HCT116 (cell line): ENCODE results near the gene ACYP2. TPM values are rescaled to one million over a fixed set of nuclear protein-coding genes. Genes with fewer than 3 reads are reported as not detected.

ENCODE experiments used
- ATAC-seq: fragments of 200-7000 bp; cut with Tn5 transposase; 2 replicates; pipeline ENCODE4 v1.9.1; 2020; ENCODE audit warnings: mild to moderate bottlenecking, moderate library complexity
- BruUV-seq: library from RNA; stranded (reverse); fragments of 400-500 nt; replicated peaks from 2 replicates; lab custom pipeline; 2021; lab: Mats Ljungman, UMichigan
- CTCF ChIA-PET: fragments of 300-600 bp; sonication (Branson Sonifier 250); formaldehyde crosslinking; loops from one replicate; lab custom pipeline; 2021; ENCODE audit warnings: antibody characterized with exemption; lab: Charles Lee
- POLR2A ChIA-PET: fragments of 300-600, 350-600 bp; sonication (Branson Sonifier 250); formaldehyde crosslinking; loops from one replicate; lab custom pipeline; 2021; ENCODE audit warnings: antibody characterized with exemption; lab: Charles Lee
- RAD21 ChIA-PET, 2 experiments: fragments of 300-600 bp; sonication (Branson Sonifier 250); formaldehyde crosslinking; loops; one replicate each; lab custom pipeline; 2023; ENCODE audit warnings: low total read pairs in 2 of 2; ENCODE audit not compliant: uncharacterized antibody in 2 of 2, unreplicated experiment in 2 of 2, low non-redundant PET in 1 of 2; lab: Charles Lee
- DNase-seq: peaks from one replicate; pipeline ENCODE4 v3.0.0-alpha.2; 2010; ENCODE audit warnings: low read depth, low spot score
- H2AFZ ChIP-seq: fragments of 200-600 bp; shearing (Covaris generic), sonication (generic); 2 replicates; pipeline ENCODE4 v1.6.1; 2017; ENCODE audit warnings: low read depth, mixed run types, mixed read lengths, antibody characterized with exemption, low read length; ENCODE audit not compliant: poor library complexity, severe bottlenecking
- H3K27ac ChIP-seq: 2 replicates; pipeline ENCODE4 v1.5.1; 2012; ENCODE audit warnings: low read depth, low read length
- H3K27me3 ChIP-seq: fragments of 200-600 bp; sonication (generic); 2 replicates; pipeline ENCODE4 v1.6.1; 2016; ENCODE audit warnings: mixed run types, low read length, mixed read lengths; ENCODE audit not compliant: insufficient read depth
- H3K36me3 ChIP-seq, 2 experiments: fragments of 200-500 bp in 1 of 2; fragments of 200-600 bp in 1 of 2; sonication (Bioruptor generic) in 1 of 2; sonication (generic) in 1 of 2; 2 replicates each; pipeline versions ENCODE4 v1.5.1 to v1.6.1; 2014 to 2016; ENCODE audit warnings: low read length in 2 of 2, inconsistent platforms in 1 of 2, mixed read lengths in 1 of 2, mixed run types in 1 of 2; ENCODE audit not compliant: insufficient read depth in 2 of 2, control insufficient read depth in 1 of 2
- H3K4me1 ChIP-seq, 2 experiments: fragments of 200-600 bp in 1 of 2; sonication (generic) in 1 of 2; 2 replicates each; pipeline versions ENCODE4 v1.5.1 to v1.6.1; 2012 to 2017; ENCODE audit warnings: low read length in 2 of 2, inconsistent platforms in 1 of 2, mild to moderate bottlenecking in 1 of 2, mixed read lengths in 1 of 2, mixed run types in 1 of 2, moderate library complexity in 1 of 2; ENCODE audit not compliant: insufficient read depth in 2 of 2, control insufficient read depth in 1 of 2
- H3K4me2 ChIP-seq: fragments of 200-600 bp; sonication (generic); 2 replicates; pipeline ENCODE4 v1.6.1; 2017; ENCODE audit warnings: mixed run types, low read length, mixed read lengths
- H3K4me3 ChIP-seq, 2 experiments: fragments of 200-600 bp in 1 of 2; sonication (generic) in 1 of 2; replicated peaks in 1 of 2; 2 replicates each; pipeline ENCODE4 v1.5.1; 2011 to 2016; ENCODE audit warnings: low read length in 2 of 2, control low read depth in 1 of 2, low read depth in 1 of 2, mild to moderate bottlenecking in 1 of 2, mixed read lengths in 1 of 2, mixed run types in 1 of 2
- H3K79me2 ChIP-seq: fragments of 200-600 bp; sonication (generic); 2 replicates; pipeline ENCODE4 v1.6.1; 2017; ENCODE audit warnings: mild to moderate bottlenecking, mixed run types, low read length, moderate library complexity, mixed read lengths; ENCODE audit not compliant: insufficient read depth
- H3K9ac ChIP-seq: fragments of 200-600 bp; sonication (generic); 2 replicates; pipeline ENCODE4 v1.6.1; 2016; ENCODE audit warnings: low read length, mixed read lengths
- H3K9me2 ChIP-seq: fragments of 200-600 bp; sonication (generic), shearing (Covaris generic); 2 replicates; pipeline ENCODE4 v1.6.1; 2017; ENCODE audit warnings: mixed run types, mild to moderate bottlenecking, moderate library complexity; ENCODE audit not compliant: insufficient read depth
- H3K9me3 ChIP-seq, 2 experiments: fragments of 200-500 bp in 1 of 2; fragments of 200-600 bp in 1 of 2; sonication (Bioruptor generic) in 1 of 2; sonication (generic) in 1 of 2; 2 replicates each; pipeline ENCODE4 v1.6.1; 2014 to 2017; ENCODE audit warnings: low read length in 2 of 2, mixed read lengths in 2 of 2, inconsistent platforms in 1 of 2, low read depth in 1 of 2, mild to moderate bottlenecking in 1 of 2, mixed run types in 1 of 2, moderate library complexity in 1 of 2; ENCODE audit not compliant: control insufficient read depth in 1 of 2, insufficient read depth in 1 of 2
- H4K20me1 ChIP-seq: fragments of 200-600 bp; sonication (generic), shearing (Covaris generic); 2 replicates; pipeline ENCODE4 v1.6.1; 2017; ENCODE audit warnings: mixed run types, mild to moderate bottlenecking, moderate library complexity; ENCODE audit not compliant: insufficient read depth
- CBX3 ChIP-seq: IDR thresholded peaks from 2 replicates; pipeline ENCODE4 v1.6.1; 2012; ENCODE audit warnings: low read depth
- CEBPB ChIP-seq: IDR thresholded peaks from 2 replicates; pipeline ENCODE4 v1.6.1; 2012; ENCODE audit warnings: low read depth
- EGR1 ChIP-seq: IDR thresholded peaks from 2 replicates; pipeline ENCODE4 v1.6.1; 2012; ENCODE audit warnings: low read depth
- ELF1 ChIP-seq: IDR thresholded peaks from 2 replicates; pipeline ENCODE4 v1.6.1; 2012; ENCODE audit warnings: low read depth, borderline replicate concordance
- EZH2phosphoT487 ChIP-seq: fragments of 200-600 bp; IDR thresholded peaks from 2 replicates; pipeline ENCODE4 v1.6.1; 2018; ENCODE audit warnings: antibody characterized with exemption, borderline replicate concordance
- JUND ChIP-seq: IDR thresholded peaks from 2 replicates; pipeline ENCODE4 v1.6.1; 2012
- POLR2A ChIP-seq: IDR thresholded peaks from 2 replicates; pipeline ENCODE4 v1.7.0; 2011; ENCODE audit warnings: borderline replicate concordance; ENCODE audit not compliant: insufficient read depth, insufficient read length; ENCODE audit errors: extremely low read depth
- POLR2AphosphoS5 ChIP-seq: IDR thresholded peaks from 2 replicates; pipeline ENCODE4 v1.6.1; 2011; ENCODE audit warnings: mild to moderate bottlenecking, low read depth, low read length, moderate library complexity
- RAD21 ChIP-seq: IDR thresholded peaks from 2 replicates; pipeline ENCODE4 v1.6.1; 2012; ENCODE audit warnings: low read depth, mild to moderate bottlenecking
- SIN3A ChIP-seq: IDR thresholded peaks from 2 replicates; pipeline ENCODE4 v1.6.1; 2012; ENCODE audit warnings: low read depth
- SP1 ChIP-seq: IDR thresholded peaks from 2 replicates; pipeline ENCODE4 v1.6.1; 2012; ENCODE audit warnings: low read depth
- YY1 ChIP-seq: IDR thresholded peaks from 2 replicates; pipeline ENCODE4 v1.6.1; 2011; ENCODE audit warnings: low read length, low read depth, moderate library complexity, mild to moderate bottlenecking; ENCODE audit not compliant: insufficient replicate concordance; ENCODE audit errors: extremely low read depth
- ZFX ChIP-seq: fragments of 450-650 bp; IDR thresholded peaks from 2 replicates; pipeline ENCODE4 v1.6.1; 2017
- ZNF274 ChIP-seq: fragments of 200-500 bp; sonication (Bioruptor generic); IDR thresholded peaks from 2 replicates; pipeline ENCODE4 v1.6.1; 2014; ENCODE audit warnings: mild to moderate bottlenecking, low read depth, low read length, inconsistent platforms
- intact Hi-C: fragments of 100-400 bp; cut with micrococcal nuclease; formaldehyde crosslinking; loops from 2 replicates; pipeline ENCODE4 v1.10.0; 2022
- total RNA-seq: library from RNA; stranded (reverse); gene quantifications from one replicate; pipeline ENCODE4 v1.2.1, GENCODE V29; 2021; ENCODE audit not compliant: unreplicated experiment
- TF ChIP-seq, protein P1 (sequence below): IDR thresholded peaks from 2 replicates; pipeline ENCODE4 v1.6.1; 2012
- TF ChIP-seq, protein P2 (sequence below): IDR thresholded peaks from 2 replicates; pipeline ENCODE4 v1.6.1; 2012
- TF ChIP-seq, protein P3 (sequence below): IDR thresholded peaks from 2 replicates; pipeline ENCODE4 v1.6.1; 2012; ENCODE audit warnings: low read depth

Gene ACYP2
- total RNA-seq, 1 experiment from 2014 or later = 9.4 TPM

DNA sequence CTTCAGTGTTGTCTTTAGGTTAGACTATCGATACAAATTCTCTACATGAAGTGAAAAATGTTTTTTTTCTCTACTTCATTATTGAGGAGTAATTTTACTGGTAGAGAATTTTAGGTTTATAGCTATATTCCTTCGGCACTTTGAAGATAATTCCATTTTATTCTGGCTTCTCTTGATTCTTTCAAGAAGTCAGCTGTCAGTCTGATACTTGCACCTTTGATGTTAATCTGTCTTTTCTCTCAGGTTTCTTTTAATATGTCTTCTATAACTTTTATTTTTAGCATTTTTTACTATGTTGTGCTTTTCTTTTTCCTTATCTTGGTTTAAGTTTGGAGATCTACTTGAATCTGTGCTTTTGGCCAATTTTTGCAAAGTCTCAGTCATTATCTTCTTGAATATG, 122.0 kb downstream of the ACYP2 start:
- H3K36me3 ChIP-seq = no peaks in the 10 kb centered on the region
- DNase-seq (no peak), ATAC-seq (no peak)
- TF ChIP-seq, protein P1, sequence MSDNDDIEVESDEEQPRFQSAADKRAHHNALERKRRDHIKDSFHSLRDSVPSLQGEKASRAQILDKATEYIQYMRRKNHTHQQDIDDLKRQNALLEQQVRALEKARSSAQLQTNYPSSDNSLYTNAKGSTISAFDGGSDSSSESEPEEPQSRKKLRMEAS = no peak
- TF ChIP-seq ZNF274 = no peak
- no peak for TF ChIP-seq ELF1
- no peak for TF ChIP-seq YY1
- no peak for TF ChIP-seq POLR2AphosphoS5
- TF ChIP-seq, protein P2, sequence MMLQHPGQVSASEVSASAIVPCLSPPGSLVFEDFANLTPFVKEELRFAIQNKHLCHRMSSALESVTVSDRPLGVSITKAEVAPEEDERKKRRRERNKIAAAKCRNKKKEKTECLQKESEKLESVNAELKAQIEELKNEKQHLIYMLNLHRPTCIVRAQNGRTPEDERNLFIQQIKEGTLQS = no peak
- H3K4me2 ChIP-seq = no peak overlapping the region
- H3K9me2 ChIP-seq = no peaks in the 10 kb centered on the region; the same call in 1 of the 2 replicates
- no peak overlapping the region for H3K27ac ChIP-seq
- no peaks in the 10 kb centered on the region for H4K20me1 ChIP-seq
- ChIA-PET RAD21 (no interaction called here), POLR2A (no interaction called here), CTCF (no interaction called here)
- H3K4me1 ChIP-seq = peaks cover 0 to 20% of the 10 kb centered on the region in 2 experiments; a peak in 3 of 4 replicates
- no TSS peak for BruUV-seq
- H3K9ac ChIP-seq = no peak overlapping the region
- no peak overlapping the region for H2AFZ ChIP-seq
- no peaks in the 10 kb centered on the region for H3K79me2 ChIP-seq
- peaks cover 0 to 7% of the 10 kb centered on the region in 2 experiments; a peak in 1 of 4 replicates for H3K9me3 ChIP-seq
- no peaks in the 10 kb centered on the region for H3K27me3 ChIP-seq
- no peak overlapping the region for H3K4me3 ChIP-seq
- intact Hi-C loops = no loop called here

DNA sequence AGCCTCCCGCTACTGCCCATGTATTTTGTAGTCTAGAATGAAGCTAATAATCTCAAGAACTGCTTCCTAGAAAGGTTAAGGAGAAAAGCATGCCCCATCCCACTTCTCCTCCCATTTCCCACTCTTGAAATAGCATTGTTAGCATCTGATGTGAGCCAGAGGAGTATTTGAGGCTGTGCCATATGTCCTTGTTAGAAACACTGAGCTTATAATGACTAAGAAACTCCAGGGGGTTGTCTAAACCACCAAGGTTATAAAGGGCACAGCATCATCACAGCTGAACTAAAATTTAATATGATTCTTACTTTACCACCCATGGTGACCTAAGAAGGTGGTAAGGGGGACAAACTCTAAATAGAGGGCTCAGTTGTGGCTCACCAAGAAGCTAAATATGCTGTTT, 124.0 kb downstream of the ACYP2 start:
- CTCF ChIA-PET = no interaction called here
- TF ChIP-seq JUND (no peak), SP1 (no peak), POLR2AphosphoS5 (no peak), RAD21 (no peak), ZNF274 (no peak), SIN3A (no peak), ZFX (no peak), ELF1 (no peak), EGR1 (no peak), CBX3 (no peak), EZH2phosphoT487 (no peak), POLR2A (no peak), YY1 (no peak), CEBPB (no peak)
- TF ChIP-seq, protein P1 = no peak
- TF ChIP-seq, protein P3, sequence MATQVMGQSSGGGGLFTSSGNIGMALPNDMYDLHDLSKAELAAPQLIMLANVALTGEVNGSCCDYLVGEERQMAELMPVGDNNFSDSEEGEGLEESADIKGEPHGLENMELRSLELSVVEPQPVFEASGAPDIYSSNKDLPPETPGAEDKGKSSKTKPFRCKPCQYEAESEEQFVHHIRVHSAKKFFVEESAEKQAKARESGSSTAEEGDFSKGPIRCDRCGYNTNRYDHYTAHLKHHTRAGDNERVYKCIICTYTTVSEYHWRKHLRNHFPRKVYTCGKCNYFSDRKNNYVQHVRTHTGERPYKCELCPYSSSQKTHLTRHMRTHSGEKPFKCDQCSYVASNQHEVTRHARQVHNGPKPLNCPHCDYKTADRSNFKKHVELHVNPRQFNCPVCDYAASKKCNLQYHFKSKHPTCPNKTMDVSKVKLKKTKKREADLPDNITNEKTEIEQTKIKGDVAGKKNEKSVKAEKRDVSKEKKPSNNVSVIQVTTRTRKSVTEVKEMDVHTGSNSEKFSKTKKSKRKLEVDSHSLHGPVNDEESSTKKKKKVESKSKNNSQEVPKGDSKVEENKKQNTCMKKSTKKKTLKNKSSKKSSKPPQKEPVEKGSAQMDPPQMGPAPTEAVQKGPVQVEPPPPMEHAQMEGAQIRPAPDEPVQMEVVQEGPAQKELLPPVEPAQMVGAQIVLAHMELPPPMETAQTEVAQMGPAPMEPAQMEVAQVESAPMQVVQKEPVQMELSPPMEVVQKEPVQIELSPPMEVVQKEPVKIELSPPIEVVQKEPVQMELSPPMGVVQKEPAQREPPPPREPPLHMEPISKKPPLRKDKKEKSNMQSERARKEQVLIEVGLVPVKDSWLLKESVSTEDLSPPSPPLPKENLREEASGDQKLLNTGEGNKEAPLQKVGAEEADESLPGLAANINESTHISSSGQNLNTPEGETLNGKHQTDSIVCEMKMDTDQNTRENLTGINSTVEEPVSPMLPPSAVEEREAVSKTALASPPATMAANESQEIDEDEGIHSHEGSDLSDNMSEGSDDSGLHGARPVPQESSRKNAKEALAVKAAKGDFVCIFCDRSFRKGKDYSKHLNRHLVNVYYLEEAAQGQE = no peak
- TF ChIP-seq, protein P2 = no peak
- TF ChIP-seq, all 23 proteins: peak for 0
- ATAC-seq = no peak

More for the DNA sequence above, 124.0 kb downstream of the ACYP2 start:
- H3K4me3 ChIP-seq = no peak overlapping the region
- RAD21 ChIA-PET = no interaction called here
- no peaks in the 10 kb centered on the region; the same call in 1 of the 2 replicates for H3K9me2 ChIP-seq
- POLR2A ChIA-PET = no interaction called here
- H3K27me3 ChIP-seq = no peaks in the 10 kb centered on the region
- H3K27ac ChIP-seq = no peak overlapping the region
- H3K4me1 ChIP-seq = peaks cover 0 to 20% of the 10 kb centered on the region in 2 experiments; a peak in 3 of 4 replicates
- no peaks in the 10 kb centered on the region for H3K36me3 ChIP-seq
- no peaks in the 10 kb centered on the region for H4K20me1 ChIP-seq
- H3K9me3 ChIP-seq = peaks cover 0 to 7% of the 10 kb centered on the region in 2 experiments; a peak in 1 of 4 replicates
- no peaks in the 10 kb centered on the region for H3K79me2 ChIP-seq
- no peak overlapping the region for H3K4me2 ChIP-seq
- intact Hi-C loops = no loop called here
- DNase-seq = no peak
- BruUV-seq = no TSS peak
- no peak overlapping the region for H3K9ac ChIP-seq
- H2AFZ ChIP-seq = no peak overlapping the region
